ENCODE data around the gene TTC7B.

- no peak for TF ChIP-seq CREB1 (IDR thresholded peaks at IDR 0.05)
- TF ChIP-seq GABPA (IDR thresholded peaks at IDR 0.05; ENCODE audit: borderline replicate concordance, insufficient read depth, low read length): no peak
Observed at GRCh38 chr14:90491911-90492531, 324.2 kb downstream of the TTC7B start.
